Fibroblast of the conjunctiva (primary cell): Measurements from ENCODE around the gene ALG9.

Source experiments
- DNase-seq: peaks from one replicate; pipeline ENCODE4 v3.0.0-alpha.2; 2010; ENCODE audit warnings: low read depth

The ALG9 gene

GRCh38 chr11:111882202-111882601 is 10.8 kb upstream of the ALG9 start:
- no peak for DNase-seq

GRCh38 chr11:111879637-111879960 is 8.2 kb upstream of the ALG9 start:
- DNase-seq = no peak

- peak; percentile 93 for DNase-seq
These were observed 7.7 kb upstream of the ALG9 start, which contains the start of the genes CFAP68 and FDXACB1 for GRCh38 chr11:111878849-111879636. Gene CFAP68, plus strand, starts transcription at chr11:111879541. Its CDS starts 20 bp downstream, at chr11:111879561. Gene FDXACB1, minus strand, starts transcription at chr11:111879165. Its CDS starts 33 bp downstream, at chr11:111879132.

- no peak for DNase-seq
These were observed 7.0 kb upstream of the ALG9 start for GRCh38 chr11:111878385-111878848.

- no peak for DNase-seq
These were observed 346 bp upstream of the ALG9 start for GRCh38 chr11:111871693-111872161.

GRCh38 chr11:111870522-111870885 is 877 bp downstream of the ALG9 start:
- no peak for DNase-seq

- DNase-seq = no peak
These were observed 1.3 kb downstream of the ALG9 start for GRCh38 chr11:111870113-111870512.

- DNase-seq = no peak
These were observed 11.1 kb downstream of the ALG9 start for GRCh38 chr11:111860257-111860656.

- DNase-seq = no peak
These were observed 15.9 kb downstream of the ALG9 start for GRCh38 chr11:111855506-111855905.

- DNase-seq = no peak
These were observed 19.3 kb downstream of the ALG9 start for GRCh38 chr11:111852103-111852502.

- DNase-seq = peak; percentile 18
These were observed 19.7 kb downstream of the ALG9 start for GRCh38 chr11:111851636-111852035.

GRCh38 chr11:111851067-111851466 is 20.3 kb downstream of the ALG9 start:
- no peak for DNase-seq

- no peak for DNase-seq
These were observed 21.8 kb downstream of the ALG9 start for GRCh38 chr11:111849631-111850030.

GRCh38 chr11:111846636-111847035 is 24.7 kb downstream of the ALG9 start:
- DNase-seq = peak; percentile 49

- no peak for DNase-seq
These were observed 25.3 kb downstream of the ALG9 start for GRCh38 chr11:111846063-111846462.

- no peak for DNase-seq
These were observed 25.9 kb downstream of the ALG9 start for GRCh38 chr11:111845276-111846028.

GRCh38 chr11:111843661-111844060 is 27.7 kb downstream of the ALG9 start:
- DNase-seq = no peak

GRCh38 chr11:111841370-111842053 is 29.9 kb downstream of the ALG9 start:
- DNase-seq = peak; percentile 82

GRCh38 chr11:111840143-111840542 is 31.2 kb downstream of the ALG9 start:
- DNase-seq = no peak

- no peak for DNase-seq
These were observed 33.3 kb downstream of the ALG9 start for GRCh38 chr11:111838054-111838453.

- DNase-seq = no peak
These were observed 34.0 kb downstream of the ALG9 start for GRCh38 chr11:111837366-111837891.

- DNase-seq = no peak
These were observed 34.7 kb downstream of the ALG9 start for GRCh38 chr11:111836721-111837120.
